Keratinocyte (primary cell): Measurements from ENCODE around the gene DCTN5. TPM values are rescaled to one million over a fixed set of nuclear protein-coding genes. Genes with fewer than 3 reads are reported as not detected.

Experiments
- DNase-seq: peaks from one replicate; pipeline ENCODE4 v3.0.0-alpha.2; 2011; ENCODE audit warnings: low read depth, missing footprints, low spot score
- FAIRE-seq: peaks from 2 replicates; lab custom pipeline; 2011; peaks lifted over from hg19 to GRCh38; lab: Jason Lieb, UNC
- H2AFZ ChIP-seq: 2 replicates; pipeline ENCODE4 v1.6.0; 2012; ENCODE audit warnings: low read length, control low read depth, inconsistent platforms; ENCODE audit not compliant: control insufficient read depth
- H3K27ac ChIP-seq: 2 replicates; pipeline ENCODE4 v1.5.1; 2011; ENCODE audit warnings: low read length; ENCODE audit not compliant: control insufficient read depth, insufficient read depth
- H3K27me3 ChIP-seq: 3 replicates; pipeline ENCODE4 v1.6.0; 2011; ENCODE audit warnings: low read length; ENCODE audit not compliant: control insufficient read depth, insufficient read depth; ENCODE audit errors: extremely low read depth
- H3K36me3 ChIP-seq, 2 experiments: 2 replicates in 1 of 2; 3 replicates in 1 of 2; pipeline ENCODE4 v1.5.1; 2011; ENCODE audit warnings: low read length in 2 of 2, mild to moderate bottlenecking in 1 of 2; ENCODE audit not compliant: control insufficient read depth in 2 of 2, insufficient read depth in 2 of 2; ENCODE audit errors: extremely low read depth in 1 of 2
- H3K4me1 ChIP-seq: 3 replicates; pipeline ENCODE4 v1.5.1; 2011; ENCODE audit warnings: low read length; ENCODE audit not compliant: control insufficient read depth, insufficient read depth; ENCODE audit errors: extremely low read depth
- H3K4me2 ChIP-seq: 3 replicates; pipeline ENCODE4 v1.6.0; 2011; ENCODE audit warnings: low read depth, low read length; ENCODE audit not compliant: control insufficient read depth, insufficient read depth; ENCODE audit errors: extremely low read depth
- H3K4me3 ChIP-seq, 3 experiments: fragments of 200-600 bp in 1 of 3; sonication (generic) in 1 of 3; 2 replicates in 2 of 3; 3 replicates in 1 of 3; pipeline ENCODE4 v1.5.1; 2011 to 2016; ENCODE audit warnings: low read length in 3 of 3, mild to moderate bottlenecking in 3 of 3, control low read depth in 2 of 3, inconsistent platforms in 1 of 3, low read depth in 1 of 3, mixed read lengths in 1 of 3, mixed run types in 1 of 3, moderate library complexity in 1 of 3; ENCODE audit not compliant: control insufficient read depth in 2 of 3, insufficient read depth in 2 of 3; ENCODE audit errors: extremely low read depth in 1 of 3
- H3K79me2 ChIP-seq: 2 replicates; pipeline ENCODE4 v1.6.0; 2012; ENCODE audit warnings: low read length; ENCODE audit not compliant: control insufficient read depth, insufficient read depth
- H3K9ac ChIP-seq: 3 replicates; pipeline ENCODE4 v1.6.0; 2011; ENCODE audit warnings: low read length; ENCODE audit not compliant: control insufficient read depth, insufficient read depth; ENCODE audit errors: extremely low read depth
- H3K9me1 ChIP-seq: 3 replicates; pipeline ENCODE4 v1.6.0; 2011; ENCODE audit warnings: low read length; ENCODE audit not compliant: control insufficient read depth, insufficient read depth; ENCODE audit errors: extremely low read depth
- H3K9me3 ChIP-seq: 2 replicates; pipeline ENCODE4 v1.5.1; 2012; ENCODE audit warnings: low read depth, low read length; ENCODE audit not compliant: control insufficient read depth
- H4K20me1 ChIP-seq: 3 replicates; pipeline ENCODE4 v1.6.0; 2011; ENCODE audit warnings: low read length; ENCODE audit not compliant: control insufficient read depth, insufficient read depth; ENCODE audit errors: extremely low read depth
- CTCF ChIP-seq, 3 experiments: IDR thresholded peaks in 1 of 3; conservative IDR thresholded peaks in 1 of 3; optimal IDR thresholded peaks in 1 of 3; 2 replicates in 2 of 3; 3 replicates in 1 of 3; pipeline versions ENCODE3 to v1.5.1; 2011; ENCODE audit warnings: low read length in 3 of 3, mild to moderate bottlenecking in 3 of 3, moderate library complexity in 2 of 3, control low read depth in 1 of 3, inconsistent platforms in 1 of 3; ENCODE audit not compliant: insufficient read depth in 2 of 3; ENCODE audit errors: extremely low read depth in 1 of 3
- EZH2 ChIP-seq: IDR thresholded peaks from one replicate; pipeline ENCODE4 v1.6.1; 2012; ENCODE audit warnings: inconsistent platforms, mild to moderate bottlenecking, low read length, moderate library complexity
- dilution Hi-C: fragments of 300-500 bp; cut with MboI; formaldehyde crosslinking; loops from one replicate; pipeline ENCODE4 v1.7.0; 2020; ENCODE audit warnings: low sequenced_read_pairs; ENCODE audit not compliant: extremely low pct_ligation_motif_present
- polyA plus RNA-seq, 5 experiments: library from polyadenylated mRNA; depleted of rRNA in 3 of 5; stranded (reverse) in 3 of 5; stranded (forward) in 1 of 5; unstranded in 1 of 5; fragments of >200 nt; gene quantifications; 1 replicate in 1 of 5; 2 replicates in 3 of 5; 3 replicates in 1 of 5; pipeline versions ENCODE4 v1.2.1 to v1.2.3, GENCODE V29; 2011 to 2012; ENCODE audit warnings: missing spikeins in 2 of 5, low read depth in 1 of 5, low replicate concordance in 1 of 5

Gene DCTN5
- polyA plus RNA-seq, 1 donor (not counting 4 experiments of a cell fraction or from before 2014, with no cell fraction given): 105 TPM

GRCh38 chr16:23597003-23597756 is 44.1 kb upstream of the DCTN5 start:
- Histone ChIP-seq H3K9me1 (no peaks in the 10 kb centered on the region), H3K36me3 (peaks cover 8 to 13% of the 10 kb centered on the region in 2 experiments), H3K9ac (no peak overlapping the region), H3K9me3 (no peaks in the 10 kb centered on the region), H3K4me1 (peaks cover 7% of the 10 kb centered on the region), H3K27me3 (no peaks in the 10 kb centered on the region), H4K20me1 (no peaks in the 10 kb centered on the region), H3K79me2 (peaks cover 37% of the 10 kb centered on the region), H3K4me3 (no peak overlapping the region), H3K27ac (no peak overlapping the region), H2AFZ (peak overlapping the region; percentile 10), H3K4me2 (no peak overlapping the region)
- no peak for FAIRE-seq
- TF ChIP-seq EZH2 (no peak), CTCF (optimal IDR thresholded peaks at IDR 0.05 in 1 of 3, IDR thresholded peaks at IDR 0.05 in 1 of 3, conservative IDR thresholded peaks at IDR 0.05 in 1 of 3; ENCODE audit: extremely low read depth in 1 of 3, insufficient read depth in 2 of 3, low read length in 3 of 3) (peak in 2 of 3 experiments; percentile 12 to 23)
- DNase-seq: no peak
- dilution Hi-C loops: no loop called here

- Histone ChIP-seq H3K27ac (no peak overlapping the region), H3K4me2 (no peak overlapping the region), H3K4me3 (no peak overlapping the region), H3K27me3 (no peaks in the 10 kb centered on the region), H3K36me3 (peaks cover 10 to 13% of the 10 kb centered on the region in 2 experiments), H2AFZ (no peak overlapping the region), H3K9ac (no peak overlapping the region), H4K20me1 (no peaks in the 10 kb centered on the region), H3K9me3 (no peaks in the 10 kb centered on the region), H3K79me2 (no peaks in the 10 kb centered on the region), H3K9me1 (no peaks in the 10 kb centered on the region), H3K4me1 (no peaks in the 10 kb centered on the region)
- dilution Hi-C loops: no loop called here
- no peak for TF ChIP-seq EZH2
- TF ChIP-seq CTCF (optimal IDR thresholded peaks at IDR 0.05 in 1 of 3, IDR thresholded peaks at IDR 0.05 in 1 of 3, conservative IDR thresholded peaks at IDR 0.05 in 1 of 3; ENCODE audit: extremely low read depth in 1 of 3, insufficient read depth in 2 of 3, low read length in 3 of 3): no peak
- DNase-seq: no peak
- no peak for FAIRE-seq
These were observed 33.5 kb upstream of the DCTN5 start for GRCh38 chr16:23607726-23608125.
